Naive thymus-derived CD8-positive, alpha-beta T cell (primary cell): Measurements from ENCODE around the gene NDST1. TPM values are rescaled to one million over a fixed set of nuclear protein-coding genes. Genes with fewer than 3 reads are reported as not detected.

ENCODE experiments used
- ATAC-seq, 2 donors: fragments of 150-1000 bp; cut with Tn5 transposase in 1 of 2; sonication (Bioruptor Pico), chemical (Tn5 transposase) in 1 of 2; 1 replicate in 1 of 2; 2 replicates in 1 of 2; pipeline ENCODE4 v1.10.0; 2021; ENCODE audit warnings: mild to moderate bottlenecking in 2 of 2, moderate library complexity in 2 of 2
- POLR2A ChIA-PET: fragments of 350-600 bp; sonication (Branson Sonifier 250); formaldehyde crosslinking; loops from one replicate; lab custom pipeline; 2021; ENCODE audit warnings: antibody characterized with exemption; lab: Charles Lee
- DNase-seq, 10 donors: peaks; one replicate each; pipeline versions ENCODE4 v3.0.0 to v3.0.0-alpha.2; 2020 to 2022
- H3K27ac Mint-ChIP-seq, 10 donors: one replicate each; pipeline ENCODE4 v1.8.0; 2020 to 2022; ENCODE audit warnings: mild to moderate bottlenecking in 10 of 10, mixed read lengths in 10 of 10, moderate library complexity in 4 of 10, inconsistent platforms in 1 of 10
- H3K27me3 Mint-ChIP-seq, 5 donors: one replicate each; pipeline ENCODE4 v1.8.0; 2021 to 2022; ENCODE audit warnings: mixed read lengths in 5 of 5
- H3K36me3 Mint-ChIP-seq, 3 donors: one replicate each; pipeline ENCODE4 v1.8.0; 2020 to 2022; ENCODE audit warnings: mixed read lengths in 3 of 3, mild to moderate bottlenecking in 2 of 3, inconsistent platforms in 1 of 3
- H3K4me1 Mint-ChIP-seq, 4 donors: one replicate each; pipeline ENCODE4 v1.8.0; 2021 to 2022; ENCODE audit warnings: mixed read lengths in 4 of 4
- H3K4me3 Mint-ChIP-seq, 10 donors: one replicate each; pipeline ENCODE4 v1.8.0; 2020 to 2022; ENCODE audit warnings: mild to moderate bottlenecking in 10 of 10, mixed read lengths in 10 of 10, moderate library complexity in 6 of 10, inconsistent platforms in 1 of 10
- H3K9me3 Mint-ChIP-seq, 9 donors: one replicate each; pipeline ENCODE4 v1.8.0; 2020 to 2022; ENCODE audit warnings: mixed read lengths in 9 of 9, mild to moderate bottlenecking in 3 of 9, inconsistent platforms in 1 of 9, moderate library complexity in 1 of 9
- polyA plus RNA-seq, 3 donors: library from polyadenylated mRNA; unstranded; fragments of 300-500 nt; fragmentation: Illumina TruSeq; gene quantifications; one replicate each; pipeline ENCODE4 v1.2.3, GENCODE V29; 2021
- total RNA-seq, 8 experiments: library from RNA in 2 of 8; stranded (reverse) in 2 of 8; gene quantifications; one replicate each; pipeline ENCODE4 v1.2.3 and lab custom pipeline; 2021 to 2026

The NDST1 gene
- total and polyA plus RNA-seq, 5 experiments from 2014 or later, result 0.54 to 0.81 (median 0.55) TPM; not detected in 2

- Mint-ChIP-seq H3K4me3 (no peak overlapping the region), H3K27ac (no peak overlapping the region), H3K9me3 (no peaks in the 10 kb centered on the region), H3K36me3 (no peaks in the 10 kb centered on the region), H3K27me3 (peaks cover 0 to 2% (median 0%) of the 10 kb centered on the region in 5 donors), H3K4me1 (no peaks in the 10 kb centered on the region)
- DNase-seq (no peak), ATAC-seq (no peak)
- POLR2A ChIA-PET, result no interaction called here
These were observed 40.2 kb downstream of the NDST1 start for GRCh38 chr5:150548123-150548522.

GRCh38 chr5:150549735-150550134 lies 41.8 kb downstream of the NDST1 start:
- POLR2A ChIA-PET, result no interaction called here
- Mint-ChIP-seq H3K4me1 (no peaks in the 10 kb centered on the region), H3K27me3 (peaks cover 0 to 2% (median 0%) of the 10 kb centered on the region in 5 donors), H3K9me3 (no peaks in the 10 kb centered on the region), H3K4me3 (no peak overlapping the region), H3K27ac (no peak overlapping the region), H3K36me3 (no peaks in the 10 kb centered on the region)
- DNase-seq (no peak), ATAC-seq (no peak)

- POLR2A ChIA-PET, result no interaction called here
- no peak overlapping the region for H3K4me3 Mint-ChIP-seq
- no peak overlapping the region for H3K27ac Mint-ChIP-seq
- no peaks in the 10 kb centered on the region for H3K4me1 Mint-ChIP-seq
- H3K36me3 Mint-ChIP-seq, result no peaks in the 10 kb centered on the region
- DNase-seq, result no peak
- no peaks in the 10 kb centered on the region for H3K9me3 Mint-ChIP-seq
- ATAC-seq, result no peak
- H3K27me3 Mint-ChIP-seq, result peaks cover 0 to 2% (median 0%) of the 10 kb centered on the region in 5 donors
These were observed 42.4 kb downstream of the NDST1 start for GRCh38 chr5:150550286-150550685.

GRCh38 chr5:150551066-150551465 lies 43.1 kb downstream of the NDST1 start:
- H3K9me3 Mint-ChIP-seq, result no peaks in the 10 kb centered on the region
- DNase-seq (no peak), ATAC-seq (no peak)
- POLR2A ChIA-PET, result no interaction called here
- H3K27me3 Mint-ChIP-seq, result peaks cover 0 to 2% (median 0%) of the 10 kb centered on the region in 5 donors
- H3K4me1 Mint-ChIP-seq, result no peaks in the 10 kb centered on the region
- H3K27ac Mint-ChIP-seq, result no peak overlapping the region
- no peaks in the 10 kb centered on the region for H3K36me3 Mint-ChIP-seq
- H3K4me3 Mint-ChIP-seq, result no peak overlapping the region

- DNase-seq (no peak), ATAC-seq (no peak)
- Mint-ChIP-seq H3K9me3 (no peaks in the 10 kb centered on the region), H3K27me3 (peaks cover 0 to 2% (median 0%) of the 10 kb centered on the region in 5 donors), H3K4me3 (no peak overlapping the region), H3K27ac (no peak overlapping the region), H3K4me1 (no peaks in the 10 kb centered on the region), H3K36me3 (no peaks in the 10 kb centered on the region)
- POLR2A ChIA-PET, result no interaction called here
These were observed 45.5 kb downstream of the NDST1 start for GRCh38 chr5:150553402-150553801.

- H3K27me3 Mint-ChIP-seq, result peaks cover 0 to 2% (median 0%) of the 10 kb centered on the region in 5 donors
- no peaks in the 10 kb centered on the region for H3K9me3 Mint-ChIP-seq
- DNase-seq, result no peak
- H3K4me1 Mint-ChIP-seq, result no peaks in the 10 kb centered on the region
- POLR2A ChIA-PET, result no interaction called here
- ATAC-seq, result no peak
- no peaks in the 10 kb centered on the region for H3K36me3 Mint-ChIP-seq
- no peak overlapping the region for H3K27ac Mint-ChIP-seq
- H3K4me3 Mint-ChIP-seq, result no peak overlapping the region
These were observed 46.0 kb downstream of the NDST1 start for GRCh38 chr5:150553911-150554310.

- Mint-ChIP-seq H3K4me1 (no peaks in the 10 kb centered on the region), H3K9me3 (no peaks in the 10 kb centered on the region), H3K27ac (no peak overlapping the region), H3K4me3 (no peak overlapping the region), H3K27me3 (no peaks in the 10 kb centered on the region), H3K36me3 (no peaks in the 10 kb centered on the region)
- no peak for DNase-seq
- POLR2A ChIA-PET, result no interaction called here
- no peak for ATAC-seq
These were observed 46.9 kb downstream of the NDST1 start for GRCh38 chr5:150554857-150555256.

- no peaks in the 10 kb centered on the region for H3K9me3 Mint-ChIP-seq
- ATAC-seq (no peak), DNase-seq (no peak)
- H3K4me1 Mint-ChIP-seq, result no peaks in the 10 kb centered on the region
- no peak overlapping the region for H3K4me3 Mint-ChIP-seq
- H3K27me3 Mint-ChIP-seq, result no peaks in the 10 kb centered on the region
- peak overlapping the region in 1 of 10 donors; percentile 41 for H3K27ac Mint-ChIP-seq
- H3K36me3 Mint-ChIP-seq, result no peaks in the 10 kb centered on the region
- POLR2A ChIA-PET, result no interaction called here
These were observed 48.2 kb downstream of the NDST1 start for GRCh38 chr5:150556106-150556505.

- POLR2A ChIA-PET, result interaction anchor here (0.6 kb wide), 1 partner anchor 194 kb away, joined by 4 read pairs; no protein-coding TSS in a partner anchor
- Mint-ChIP-seq H3K9me3 (no peaks in the 10 kb centered on the region), H3K4me1 (no peaks in the 10 kb centered on the region)
These were observed 49.1 kb downstream of the NDST1 start for GRCh38 chr5:150556859-150557508.

GRCh38 chr5:150557509-150557872 lies 49.6 kb downstream of the NDST1 start:
- Mint-ChIP-seq H3K27me3 (peaks cover 0 to 2% (median 0%) of the 10 kb centered on the region in 5 donors), H3K27ac (no peak overlapping the region), H3K4me3 (no peak overlapping the region), H3K9me3 (no peaks in the 10 kb centered on the region), H3K4me1 (no peaks in the 10 kb centered on the region), H3K36me3 (no peaks in the 10 kb centered on the region)
- POLR2A ChIA-PET, result interaction anchor here (0.6 kb wide), 1 partner anchor 194 kb away, joined by 4 read pairs; no protein-coding TSS in a partner anchor
- ATAC-seq (no peak), DNase-seq (no peak)

More at GRCh38 chr5:150556859-150557508, 49.1 kb downstream of the NDST1 start:
- no peak for DNase-seq
- no peaks in the 10 kb centered on the region for H3K36me3 Mint-ChIP-seq
- no peak for ATAC-seq
- no peak overlapping the region for H3K4me3 Mint-ChIP-seq
- no peak overlapping the region for H3K27ac Mint-ChIP-seq
- peaks cover 0 to 1% (median 0%) of the 10 kb centered on the region in 5 donors for H3K27me3 Mint-ChIP-seq

GRCh38 chr5:150558088-150558621 lies 50.2 kb downstream of the NDST1 start:
- POLR2A ChIA-PET, result no interaction called here
- Mint-ChIP-seq H3K27me3 (peaks cover 0 to 2% (median 2%) of the 10 kb centered on the region in 5 donors), H3K4me1 (no peaks in the 10 kb centered on the region), H3K27ac (no peak overlapping the region), H3K9me3 (no peaks in the 10 kb centered on the region), H3K4me3 (no peak overlapping the region), H3K36me3 (peaks cover 0 to 3% (median 0%) of the 10 kb centered on the region in 3 donors)
- DNase-seq, result no peak
- no peak for ATAC-seq

GRCh38 chr5:150559088-150559487 lies 51.2 kb downstream of the NDST1 start:
- DNase-seq (no peak), ATAC-seq (no peak)
- no peaks in the 10 kb centered on the region for H3K9me3 Mint-ChIP-seq
- no peak overlapping the region for H3K27ac Mint-ChIP-seq
- H3K36me3 Mint-ChIP-seq, result peaks cover 0 to 4% (median 0%) of the 10 kb centered on the region in 3 donors
- POLR2A ChIA-PET, result no interaction called here
- H3K4me1 Mint-ChIP-seq, result no peaks in the 10 kb centered on the region
- H3K27me3 Mint-ChIP-seq, result peaks cover 0 to 3% (median 2%) of the 10 kb centered on the region in 5 donors
- H3K4me3 Mint-ChIP-seq, result no peak overlapping the region

GRCh38 chr5:150559701-150560100 lies 51.8 kb downstream of the NDST1 start:
- no peak overlapping the region for H3K4me3 Mint-ChIP-seq
- no peaks in the 10 kb centered on the region for H3K4me1 Mint-ChIP-seq
- H3K27ac Mint-ChIP-seq, result no peak overlapping the region
- no peaks in the 10 kb centered on the region for H3K9me3 Mint-ChIP-seq
- peaks cover 0 to 5% (median 0%) of the 10 kb centered on the region in 3 donors for H3K36me3 Mint-ChIP-seq
- POLR2A ChIA-PET, result interaction anchor here (1.1 kb wide), 1 partner anchor 287 kb away, joined by 4 read pairs; no protein-coding TSS in a partner anchor
- H3K27me3 Mint-ChIP-seq, result peaks cover 0 to 4% (median 2%) of the 10 kb centered on the region in 5 donors
- DNase-seq, result no peak
- ATAC-seq, result no peak
